Small intestine (tissue), 7 donors: Measurements from ENCODE around the gene TUBG2. TPM values are rescaled to one million over a fixed set of nuclear protein-coding genes. Genes with fewer than 3 reads are reported as not detected.

ENCODE experiments used
- DNase-seq, 2 donors: peaks; one replicate each; pipeline versions ENCODE4 v3.0.0 to v3.0.0-alpha.2; 2013
- FAIRE-seq: peaks from 2 replicates; lab custom pipeline; 2012; peaks lifted over from hg19 to GRCh38; lab: Jason Lieb, UNC
- H3K27ac ChIP-seq, 3 donors: one replicate each; pipeline ENCODE4 v1.5.1; 2013; ENCODE audit warnings: low read length in 2 of 3, mild to moderate bottlenecking in 2 of 3, control low read depth in 1 of 3, inconsistent platforms in 1 of 3, low read depth in 1 of 3, moderate library complexity in 1 of 3
- H3K27me3 ChIP-seq, 3 donors: one replicate each; pipeline ENCODE4 v1.6.1; 2013; ENCODE audit warnings: low read length in 3 of 3, inconsistent platforms in 1 of 3; ENCODE audit not compliant: control insufficient read depth in 3 of 3, insufficient read depth in 3 of 3
- H3K36me3 ChIP-seq, 3 donors: one replicate each; pipeline ENCODE4 v1.6.1; 2013; ENCODE audit warnings: low read length in 3 of 3, inconsistent platforms in 1 of 3, low read depth in 1 of 3, mild to moderate bottlenecking in 1 of 3, moderate library complexity in 1 of 3; ENCODE audit not compliant: control insufficient read depth in 3 of 3, insufficient read depth in 2 of 3
- H3K4me1 ChIP-seq, 3 donors: one replicate each; pipeline ENCODE4 v1.6.1; 2013; ENCODE audit warnings: low read length in 2 of 3, inconsistent platforms in 1 of 3, low read depth in 1 of 3, mild to moderate bottlenecking in 1 of 3, moderate library complexity in 1 of 3; ENCODE audit not compliant: control insufficient read depth in 3 of 3, insufficient read depth in 2 of 3
- H3K4me3 ChIP-seq, 3 donors: one replicate each; pipeline ENCODE4 v1.5.1; 2013; ENCODE audit warnings: low read length in 3 of 3, control low read depth in 1 of 3, inconsistent platforms in 1 of 3, low read depth in 1 of 3, mild to moderate bottlenecking in 1 of 3, moderate library complexity in 1 of 3
- H3K9me3 ChIP-seq, 2 donors: one replicate each; pipeline ENCODE4 v1.6.1; 2013; ENCODE audit warnings: low read depth in 1 of 2, low read length in 1 of 2; ENCODE audit not compliant: control insufficient read depth in 2 of 2, insufficient read depth in 1 of 2
- WGBS, 3 donors: extraction: QIAGEN DNeasy Blood & Tissue Kit; methylation state at CpG; one replicate each; pipeline ENCODE4 v1.1.7; 2013; 5-methylcytosine and 5-hydroxymethylcytosine counted together
- polyA plus RNA-seq, 4 donors: library from polyadenylated mRNA; stranded (reverse) in 3 of 4; unstranded in 1 of 4; fragments of 200-250 nt in 3 of 4; fragments of 120-200 nt in 1 of 4; gene quantifications; one replicate each; pipeline versions ENCODE4 v1.2.1 to v1.2.3, GENCODE V29; 2013
- donor health status: healthy with polysubstance abuse.
- donor health status: control.
- donor health status: control.
- donor health status: Bipolar disorder and iron deficiency.
- donor health status: healthy.

TUBG2 gene
- polyA plus RNA-seq, 4 donors = 1.3 to 15.4 (median 4.9) TPM

- FAIRE-seq = no peak
- DNase-seq = no peak
- whole genome bisulfite sequencing, 3 donors = 47 to 59% (median 55%) methylated on average over 22 to 30 of the region's 30 CpGs
- Histone ChIP-seq H3K36me3 (peaks cover 0 to 49% (median 3%) of the 10 kb centered on the region in 3 donors), H3K9me3 (no peaks in the 10 kb centered on the region), H3K27ac (no peak overlapping the region), H3K27me3 (peaks cover 0 to 73% (median 2%) of the 10 kb centered on the region in 3 donors), H3K4me3 (no peak overlapping the region), H3K4me1 (peaks cover 2 to 43% (median 9%) of the 10 kb centered on the region in 3 donors)
Measured at GRCh38 chr17:42673266-42673884, 14.3 kb downstream of the TUBG2 start.

DNA sequence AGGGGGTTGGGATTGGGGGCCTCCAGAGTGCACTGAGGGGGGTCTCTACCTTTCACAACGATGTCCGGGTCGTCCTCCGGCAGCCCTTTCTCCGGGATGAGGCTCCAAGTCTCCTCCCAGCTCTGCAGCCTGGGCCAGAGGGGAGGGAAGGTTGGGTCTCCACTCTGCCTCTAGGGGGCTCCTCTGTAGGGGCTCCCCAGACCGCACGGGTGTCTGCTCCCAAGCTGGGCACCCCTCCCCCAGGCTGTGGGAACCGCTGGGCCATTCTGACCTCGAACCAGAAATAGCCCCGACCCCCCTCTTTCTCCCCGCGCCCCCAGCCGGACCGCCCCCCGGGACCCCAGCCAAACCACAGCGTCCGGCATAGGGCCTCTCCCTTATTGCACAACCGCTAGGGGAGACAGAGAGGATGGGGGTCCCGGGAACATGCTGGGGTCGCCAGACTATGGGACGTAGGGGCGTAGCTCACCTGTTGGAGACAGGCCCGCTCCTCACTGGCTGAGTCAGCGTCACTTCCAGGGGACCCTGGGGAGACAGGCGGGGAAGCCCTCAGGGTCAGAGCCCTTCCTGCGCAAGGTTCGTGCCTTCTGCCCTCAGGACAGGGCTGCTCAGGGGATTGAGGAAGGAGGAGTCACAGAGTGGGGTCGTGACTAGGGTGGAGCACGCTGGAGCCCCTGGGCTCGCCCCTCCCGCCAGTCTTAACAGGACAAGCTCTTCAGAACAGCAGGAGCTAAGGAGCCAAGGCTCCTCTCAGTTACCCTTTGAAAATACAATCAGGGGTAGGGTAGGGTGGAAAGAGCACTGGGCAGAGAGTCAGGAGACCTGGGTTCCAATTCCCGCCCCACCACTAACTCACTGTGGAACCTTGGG is 15.0 kb downstream of the TUBG2 start:
- 8 to 12% (median 12%) methylated on average over 28 to 32 of the region's 32 CpGs for WGBS, 3 donors
- peak overlapping the region in 1 of 3 donors; percentile 57 for H3K27ac ChIP-seq
- no peak for FAIRE-seq

GRCh38 chr17:42674755-42675347 is 15.8 kb downstream of the TUBG2 start:
- Histone ChIP-seq H3K36me3 (peaks cover 0 to 37% (median 3%) of the 10 kb centered on the region in 3 donors), H3K9me3 (no peaks in the 10 kb centered on the region), H3K4me3 (peak overlapping the region in 2 of 3 donors; percentile 33 to 59), H3K27me3 (peaks cover 0 to 65% (median 2%) of the 10 kb centered on the region in 3 donors), H3K27ac (peak overlapping the region in 1 of 3 donors; percentile 57), H3K4me1 (peaks cover 2 to 57% (median 11%) of the 10 kb centered on the region in 3 donors)
- no peak for FAIRE-seq
- DNase-seq = no peak
- WGBS, 3 donors = 9 to 25% (median 25%) methylated on average over 9 of the region's 9 CpGs

More for the DNA sequence above, 15.0 kb downstream of the TUBG2 start:
- H3K36me3 ChIP-seq = peaks cover 0 to 44% (median 3%) of the 10 kb centered on the region in 3 donors
- no peaks in the 10 kb centered on the region for H3K9me3 ChIP-seq
- H3K4me1 ChIP-seq = peaks cover 2 to 51% (median 11%) of the 10 kb centered on the region in 3 donors
- DNase-seq = peak in 1 of 2 donors; percentile 50
- peak overlapping the region in 1 of 3 donors; percentile 20 for H3K4me3 ChIP-seq
- H3K27me3 ChIP-seq = peaks cover 0 to 72% (median 2%) of the 10 kb centered on the region in 3 donors

DNA sequence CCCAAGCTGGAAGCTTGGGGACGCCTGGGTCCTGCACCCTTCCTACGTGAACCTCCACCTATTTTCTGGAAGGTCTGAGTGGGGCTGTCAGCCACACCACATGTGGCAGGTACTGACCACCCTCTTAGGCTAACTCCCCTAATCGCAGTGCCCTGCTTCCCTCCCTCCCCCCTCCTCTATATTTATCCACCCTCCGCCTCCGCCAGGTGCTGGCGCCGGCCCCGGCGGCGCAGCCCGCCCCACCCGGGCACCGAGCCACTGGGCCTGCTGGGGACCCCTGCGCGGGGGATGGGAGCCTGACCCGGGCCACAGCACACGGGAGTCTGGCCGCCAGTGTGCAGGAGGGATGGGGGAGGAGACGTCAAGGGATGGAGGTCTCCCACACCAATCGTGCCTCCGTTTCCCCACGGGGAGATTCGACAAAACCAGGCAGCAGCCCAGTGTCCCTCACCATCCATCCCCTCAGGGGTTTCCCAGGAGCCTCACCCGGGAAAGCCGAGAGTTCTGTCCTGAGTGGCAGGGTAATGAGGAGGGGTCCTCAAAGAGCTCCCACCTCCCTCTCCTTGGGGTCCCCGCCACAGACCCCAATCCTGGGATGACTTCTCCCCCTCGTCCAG is 16.4 kb downstream of the TUBG2 start:
- H3K27me3 ChIP-seq = peaks cover 0 to 64% (median 2%) of the 10 kb centered on the region in 3 donors
- peaks cover 2 to 61% (median 14%) of the 10 kb centered on the region in 3 donors for H3K4me1 ChIP-seq
- DNase-seq (no peak), FAIRE-seq (no peak)
- peak overlapping the region in 2 of 3 donors; percentile 63 to 79 for H3K27ac ChIP-seq
- WGBS, 3 donors = 2 to 3% (median 2%) methylated on average over 21 to 27 of the region's 27 CpGs
- H3K9me3 ChIP-seq = no peaks in the 10 kb centered on the region
- H3K4me3 ChIP-seq = peak overlapping the region; percentile 59 to 73 (median 59)
- H3K36me3 ChIP-seq = peaks cover 0 to 34% (median 3%) of the 10 kb centered on the region in 3 donors

GRCh38 chr17:42675965-42676423 is 16.9 kb downstream of the TUBG2 start:
- peaks cover 0 to 29% (median 3%) of the 10 kb centered on the region in 3 donors for H3K36me3 ChIP-seq
- 0 to 1% (median 0%) methylated on average over 26 to 43 of the region's 43 CpGs for WGBS, 3 donors
- no peaks in the 10 kb centered on the region for H3K9me3 ChIP-seq
- peak overlapping the region in 2 of 3 donors; percentile 63 to 79 for H3K27ac ChIP-seq
- H3K4me3 ChIP-seq = peak overlapping the region; percentile 59 to 73 (median 59)
- DNase-seq = peak; percentile 64 to 74
- no peak for FAIRE-seq
- peaks cover 2 to 62% (median 15%) of the 10 kb centered on the region in 3 donors for H3K4me1 ChIP-seq
- peaks cover 0 to 61% (median 0%) of the 10 kb centered on the region in 3 donors for H3K27me3 ChIP-seq

DNA sequence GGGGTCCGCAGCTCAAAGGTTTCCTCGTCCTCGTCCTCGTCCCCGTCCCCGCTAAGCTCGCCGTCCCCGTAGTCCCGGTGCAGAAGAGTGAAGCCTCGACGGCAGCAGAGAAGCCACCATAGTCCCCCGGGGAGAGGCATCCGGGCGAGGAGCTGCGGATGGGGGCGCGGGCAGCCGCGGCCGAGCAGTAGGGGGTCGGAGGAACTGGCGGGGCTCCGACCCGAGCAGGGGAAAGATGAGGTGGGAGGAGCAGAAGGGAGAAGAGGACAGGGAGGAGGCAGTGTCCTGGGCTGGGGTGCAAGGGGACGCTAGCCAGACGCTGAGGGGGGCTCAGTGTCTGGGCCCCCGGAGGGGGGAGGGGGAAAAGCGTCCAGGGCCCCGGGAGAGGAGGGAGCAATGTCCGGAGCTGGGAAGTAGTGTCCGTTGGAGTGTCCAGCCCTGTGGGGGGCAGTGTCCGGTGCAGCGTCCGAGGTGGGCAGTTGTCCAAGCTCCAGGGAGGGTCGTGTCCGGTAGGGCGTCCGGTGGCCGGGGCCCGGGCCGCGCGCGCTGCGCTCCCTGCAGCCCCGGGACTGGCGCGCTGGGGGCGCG is 17.4 kb downstream of the TUBG2 start, which contains the start of gene PLEKHH3:
Gene PLEKHH3 (minus strand): TSS at position 571 of the 588 bp plus-strand sequence. CDS start 431 bp downstream, at position 140.
- FAIRE-seq (no peak), DNase-seq (peak in 1 of 2 donors; percentile 71)
- Histone ChIP-seq H3K36me3 (peaks cover 0 to 23% (median 3%) of the 10 kb centered on the region in 3 donors), H3K9me3 (no peaks in the 10 kb centered on the region), H3K27me3 (peaks cover 0 to 60% (median 0%) of the 10 kb centered on the region in 3 donors), H3K4me1 (peaks cover 2 to 66% (median 15%) of the 10 kb centered on the region in 3 donors), H3K4me3 (peak within 1 kb of the TSS; percentile 59 to 73 (median 65)), H3K27ac (peak within 1 kb of the TSS; percentile 45 to 98 (median 94))
- WGBS, 3 donors = 0 to 1% (median 1%) methylated on average over 31 to 51 of the region's 51 CpGs

DNA sequence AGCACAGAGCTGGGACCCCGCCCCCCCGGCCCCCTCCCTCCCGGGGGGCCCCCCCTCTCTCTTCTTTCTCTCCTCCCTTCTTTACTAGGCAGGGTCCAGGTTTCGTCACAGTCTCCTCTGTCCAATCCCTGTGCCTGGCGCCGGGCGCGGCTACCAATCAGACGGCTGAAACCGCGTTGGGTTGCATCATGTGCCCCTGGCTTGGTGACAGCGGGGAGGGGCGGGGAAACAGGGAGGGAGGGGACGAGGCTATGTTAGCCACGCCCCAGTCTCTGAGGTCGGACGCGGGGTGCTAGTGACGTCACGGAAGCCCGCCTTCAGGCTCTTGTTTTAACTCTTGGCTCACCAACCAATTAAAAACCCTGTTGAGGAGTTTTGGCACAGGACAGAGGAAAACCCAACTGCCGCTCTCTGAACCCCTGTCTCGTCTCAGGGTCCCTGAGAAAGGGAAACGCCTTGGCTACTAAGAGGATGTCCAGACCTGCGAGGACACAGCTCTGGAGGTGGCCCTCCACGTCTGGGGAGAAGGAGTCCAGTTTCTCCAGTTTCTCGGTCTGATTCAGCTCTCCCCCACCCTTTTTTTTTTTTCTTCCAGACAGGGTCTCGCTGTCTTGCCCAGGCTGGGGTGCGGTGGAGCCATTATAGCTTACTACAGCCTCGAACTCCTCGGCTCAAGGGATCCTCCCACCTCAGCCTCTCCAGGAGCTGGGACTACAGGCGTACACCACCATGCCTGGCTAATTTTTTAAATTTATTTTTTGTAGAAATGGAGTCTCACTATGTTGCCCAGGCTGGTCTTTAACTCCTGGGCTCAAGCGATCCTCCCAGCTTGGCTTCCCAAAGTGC is 18.2 kb downstream of the TUBG2 start:
- WGBS, 3 donors = 3 to 5% (median 4%) methylated on average over 22 to 33 of the region's 33 CpGs
- Histone ChIP-seq H3K4me3 (peak overlapping the region; percentile 59 to 73 (median 65)), H3K4me1 (peaks cover 2 to 73% (median 16%) of the 10 kb centered on the region in 3 donors), H3K36me3 (peaks cover 0 to 16% (median 3%) of the 10 kb centered on the region in 3 donors), H3K9me3 (no peaks in the 10 kb centered on the region), H3K27ac (peak overlapping the region; percentile 45 to 98 (median 94)), H3K27me3 (peaks cover 0 to 59% (median 1%) of the 10 kb centered on the region in 3 donors)
- DNase-seq (peak; percentile 100), FAIRE-seq (no peak)
